HepG2 (cell line): ENCODE data around the gene PAPSS1.
"Not testable (repeated sequence)": the region's sequence is repeated elsewhere in the genome, so short reads cannot be mapped to it uniquely, and the experiment has no call there.

Source experiments
- CEBPB ChIP-seq: IDR thresholded peaks from 2 replicates; pipeline ENCODE4 v1.6.1; 2011; ENCODE audit warnings: low read depth, low read length, improper control_type of control experiment, borderline replicate concordance
- EZH2 ChIP-seq: conservative IDR thresholded peaks from 2 replicates; pipeline ENCODE4 v1.6.1; 2012; ENCODE audit warnings: mild to moderate bottlenecking, low read depth, low read length, moderate library complexity
- HIC2 ChIP-seq: sonication (generic); formaldehyde crosslinking; IDR thresholded peaks from 2 replicates; pipeline ENCODE4 v1.9.0; 2022; ENCODE audit warnings: low read depth, missing genetic modification reagents
- JUNB ChIP-seq: sonication (generic); formaldehyde crosslinking; IDR thresholded peaks from 2 replicates; pipeline ENCODE4 v1.8.0; 2022; ENCODE audit warnings: missing genetic modification reagents, mild to moderate bottlenecking, borderline replicate concordance
- MLX ChIP-seq: IDR thresholded peaks from 2 replicates; pipeline ENCODE4 v1.6.1; 2016
- MTF2 ChIP-seq: sonication (generic); formaldehyde crosslinking; IDR thresholded peaks from 2 replicates; pipeline ENCODE4 v1.5.0; 2020; ENCODE audit warnings: missing genetic modification reagents, borderline replicate concordance
- NFE2L2 ChIP-seq: fragments of 150-350 bp; IDR thresholded peaks from 2 replicates; pipeline ENCODE4 v1.6.1; 2014; ENCODE audit warnings: low read length
- TCF7L2 ChIP-seq: IDR thresholded peaks from 2 replicates; pipeline ENCODE4 v1.6.1; 2011; ENCODE audit warnings: mild to moderate bottlenecking, low read depth, low read length, moderate library complexity
- ZNF761 ChIP-seq: sonication (generic); formaldehyde crosslinking; conservative IDR thresholded peaks from 2 replicates; pipeline ENCODE4 v1.4.0; 2020; ENCODE audit warnings: mild to moderate bottlenecking, missing genetic modification reagents
- TF ChIP-seq, protein P1 (sequence below): sonication (generic); formaldehyde crosslinking; IDR thresholded peaks from 2 replicates; pipeline ENCODE4 v1.4.0; 2020; ENCODE audit warnings: missing genetic modification reagents, low read depth, mild to moderate bottlenecking, borderline replicate concordance
- TF ChIP-seq, protein P2 (sequence below): IDR thresholded peaks from 2 replicates; pipeline ENCODE4 v1.6.1; 2016; ENCODE audit warnings: missing compliant biosample characterization, missing genetic modification reagents, borderline replicate concordance

DNA sequence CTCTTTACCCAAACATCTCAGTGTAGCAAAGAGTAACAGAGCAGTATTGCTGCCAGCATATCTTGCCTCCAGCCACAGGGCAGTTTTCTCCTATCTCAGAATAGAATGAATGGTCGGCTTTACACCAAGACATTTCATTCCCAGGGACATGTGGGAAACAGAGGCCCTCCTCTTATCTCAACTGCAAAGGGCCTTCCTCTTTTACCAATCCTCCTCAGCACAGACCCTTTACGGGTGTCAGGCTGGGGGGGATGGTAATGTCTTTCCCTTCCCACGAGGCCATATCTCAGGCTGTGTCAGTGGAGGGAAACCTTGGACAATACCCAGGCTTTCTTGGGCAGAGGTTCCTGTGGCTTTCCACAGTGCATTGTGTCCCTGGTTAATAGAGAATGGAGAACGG lies 9.0 kb upstream of the PAPSS1 start:
- TF ChIP-seq NFE2L2; MLX (CRISPR knock-in tag); EZH2; CEBPB; JUNB; HIC2 (CRISPR knock-in tag); MTF2 (CRISPR knock-in tag); ZNF761 (CRISPR knock-in tag); TCF7L2: not testable (repeated sequence)
- TF ChIP-seq, protein P1, sequence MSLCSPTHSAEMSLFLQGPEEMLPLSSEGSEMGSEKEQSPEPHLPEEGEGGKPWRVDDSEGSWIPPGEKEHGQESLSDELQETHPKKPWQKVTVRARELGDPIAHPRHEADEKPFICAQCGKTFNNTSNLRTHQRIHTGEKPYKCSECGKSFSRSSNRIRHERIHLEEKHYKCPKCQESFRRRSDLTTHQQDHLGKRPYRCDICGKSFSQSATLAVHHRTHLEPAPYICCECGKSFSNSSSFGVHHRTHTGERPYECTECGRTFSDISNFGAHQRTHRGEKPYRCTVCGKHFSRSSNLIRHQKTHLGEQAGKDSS (CRISPR knock-in tag): not testable (repeated sequence)
- TF ChIP-seq, protein P2, sequence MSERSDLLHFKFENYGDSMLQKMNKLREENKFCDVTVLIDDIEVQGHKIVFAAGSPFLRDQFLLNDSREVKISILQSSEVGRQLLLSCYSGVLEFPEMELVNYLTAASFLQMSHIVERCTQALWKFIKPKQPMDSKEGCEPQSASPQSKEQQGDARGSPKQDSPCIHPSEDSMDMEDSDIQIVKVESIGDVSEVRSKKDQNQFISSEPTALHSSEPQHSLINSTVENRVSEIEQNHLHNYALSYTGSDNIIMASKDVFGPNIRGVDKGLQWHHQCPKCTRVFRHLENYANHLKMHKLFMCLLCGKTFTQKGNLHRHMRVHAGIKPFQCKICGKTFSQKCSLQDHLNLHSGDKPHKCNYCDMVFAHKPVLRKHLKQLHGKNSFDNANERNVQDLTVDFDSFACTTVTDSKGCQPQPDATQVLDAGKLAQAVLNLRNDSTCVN (CRISPR knock-in tag): not testable (repeated sequence)
